Endometrial microvascular endothelial cells (primary cell): Measurements from ENCODE around the gene NES. TPM values are rescaled to one million over a fixed set of nuclear protein-coding genes. Genes with fewer than 3 reads are reported as not detected.

Experiments used
- in situ Hi-C: cut with HindIII; loops from 2 replicates; pipeline ENCODE4 v1.10.0; 2017; ENCODE audit warnings: low sequenced_read_pairs, low pct_unique_long_range_greater_than_20kb; ENCODE audit errors: inconsistent ontology term
- total RNA-seq: library from RNA; depleted of rRNA; stranded (reverse); fragments of >200 nt; gene quantifications from one replicate; pipeline ENCODE4 v1.2.3, GENCODE V29; 2015; ENCODE audit errors: inconsistent ontology term

Gene NES
- total RNA-seq, 1 donor from 2014 or later: 239 TPM

- in situ Hi-C loops: no loop called here
Observed at GRCh38 chr1:156655904-156656516, 21.2 kb downstream of the NES start.

- in situ Hi-C loops: no loop called here
Observed at GRCh38 chr1:156655151-156655903, 21.9 kb downstream of the NES start.

GRCh38 chr1:156654700-156655099 is 22.5 kb downstream of the NES start:
- in situ Hi-C loops: no loop called here

- in situ Hi-C loops: no loop called here
Observed at GRCh38 chr1:156652992-156653355, 24.2 kb downstream of the NES start.

- in situ Hi-C loops: no loop called here
Observed at GRCh38 chr1:156652131-156652991, 24.8 kb downstream of the NES start.

GRCh38 chr1:156648951-156649350 is 28.3 kb downstream of the NES start:
- in situ Hi-C loops: no loop called here

GRCh38 chr1:156648496-156648895 is 28.7 kb downstream of the NES start:
- in situ Hi-C loops: no loop called here

GRCh38 chr1:156647351-156647750 is 29.9 kb downstream of the NES start:
- in situ Hi-C loops: no loop called here

- in situ Hi-C loops: no loop called here
Observed at GRCh38 chr1:156646738-156647211, 30.4 kb downstream of the NES start.

- in situ Hi-C loops: no loop called here
Observed at GRCh38 chr1:156645666-156646065, 31.5 kb downstream of the NES start.

- in situ Hi-C loops: no loop called here
Observed at GRCh38 chr1:156645056-156645455, 32.2 kb downstream of the NES start.

- in situ Hi-C loops: no loop called here
Observed at GRCh38 chr1:156644640-156645039, 32.6 kb downstream of the NES start.

GRCh38 chr1:156644146-156644545 is 33.1 kb downstream of the NES start:
- in situ Hi-C loops: no loop called here

GRCh38 chr1:156643778-156644092 is 33.5 kb downstream of the NES start:
- in situ Hi-C loops: no loop called here

- in situ Hi-C loops: no loop called here
Observed at GRCh38 chr1:156643049-156643777, 34.0 kb downstream of the NES start.

- in situ Hi-C loops: no loop called here
Observed at GRCh38 chr1:156642265-156643048, 34.8 kb downstream of the NES start.

- in situ Hi-C loops: no loop called here
Observed at GRCh38 chr1:156641761-156642264, 35.4 kb downstream of the NES start, which contains the start of gene BCAN. Gene BCAN (plus strand): TSS chr1:156642117. CDS start chr1:156646055, 3,938 bp downstream.
